ENCODE results near the gene RTF2.

The RTF2 gene

GRCh38 chr20:56565511-56565910 is 97.1 kb downstream of the RTF2 start:
- Histone ChIP-seq H3K4me3 (ENCODE audit: low read length in 2 of 2) (no peak overlapping the region), H3K27me3 (ENCODE audit: control insufficient read depth in 2 of 2, insufficient read depth in 2 of 2, low read length in 2 of 2) (no peaks in the 10 kb centered on the region), H3K27ac (ENCODE audit: low read depth in 2 of 2, low read length in 2 of 2) (no peak overlapping the region), H3K9me3 (ENCODE audit: control insufficient read depth in 2 of 2, low read length in 2 of 2) (no peaks in the 10 kb centered on the region), H3K9ac (ENCODE audit: low read depth in 1 of 2, low read length in 2 of 2) (no peak overlapping the region), H3K4me1 (ENCODE audit: control insufficient read depth in 2 of 2, insufficient read depth in 2 of 2, low read length in 2 of 2) (no peaks in the 10 kb centered on the region), H3K36me3 (ENCODE audit: control insufficient read depth in 2 of 2, insufficient read depth in 2 of 2, low read length in 2 of 2) (no peaks in the 10 kb centered on the region)

- Histone ChIP-seq H3K4me1 (ENCODE audit: control insufficient read depth in 2 of 2, insufficient read depth in 2 of 2, low read length in 2 of 2) (no peaks in the 10 kb centered on the region), H3K27me3 (ENCODE audit: control insufficient read depth in 2 of 2, insufficient read depth in 2 of 2, low read length in 2 of 2) (no peaks in the 10 kb centered on the region), H3K9ac (ENCODE audit: low read depth in 1 of 2, low read length in 2 of 2) (no peak overlapping the region), H3K27ac (ENCODE audit: low read depth in 2 of 2, low read length in 2 of 2) (no peak overlapping the region), H3K4me3 (ENCODE audit: low read length in 2 of 2) (no peak overlapping the region), H3K9me3 (ENCODE audit: control insufficient read depth in 2 of 2, low read length in 2 of 2) (no peaks in the 10 kb centered on the region), H3K36me3 (ENCODE audit: control insufficient read depth in 2 of 2, insufficient read depth in 2 of 2, low read length in 2 of 2) (no peaks in the 10 kb centered on the region)
These were observed 98.2 kb downstream of the RTF2 start for GRCh38 chr20:56566621-56567020.

All from mucosa of rectum (tissue), 2 donors.